Activated CD8-positive, alpha-beta T cell treated with anti-CD3 and anti-CD28 coated beads for 36 hours (primary cell): ENCODE data around the gene PDE3B. TPM values are rescaled to one million over a fixed set of nuclear protein-coding genes. Genes with fewer than 3 reads are reported as not detected.
A peak's percentile ranks its signal among the peaks of the same experiment; 100 is the strongest.

Source experiments
- ATAC-seq: fragments of 200-7000 bp; cut with Tn5 transposase; one replicate; pipeline ENCODE4 v1.10.0; 2021; ENCODE audit warnings: mild to moderate bottlenecking, moderate library complexity
- CTCF ChIA-PET: fragments of 350-600 bp; sonication (Branson Sonifier 250); formaldehyde crosslinking; loops from one replicate; lab custom pipeline; 2021; ENCODE audit warnings: antibody characterized with exemption; lab: Charles Lee
- POLR2A ChIA-PET: fragments of 350-600 bp; sonication (Branson Sonifier 250); formaldehyde crosslinking; loops from one replicate; lab custom pipeline; 2021; ENCODE audit warnings: antibody characterized with exemption; lab: Charles Lee
- DNase-seq: peaks from one replicate; pipeline ENCODE4 v3.0.0-alpha.2; 2020
- H3K27ac Mint-ChIP-seq: one replicate; pipeline ENCODE4 v1.8.0; 2021; ENCODE audit warnings: mild to moderate bottlenecking, mixed read lengths
- H3K27me3 Mint-ChIP-seq: one replicate; pipeline ENCODE4 v1.8.0; 2021; ENCODE audit warnings: mixed read lengths
- H3K36me3 Mint-ChIP-seq: one replicate; pipeline ENCODE4 v1.8.0; 2021; ENCODE audit warnings: low read depth, mixed read lengths
- H3K4me1 Mint-ChIP-seq: one replicate; pipeline ENCODE4 v1.8.0; 2021; ENCODE audit warnings: low read depth, mixed read lengths
- H3K4me3 Mint-ChIP-seq: one replicate; pipeline ENCODE4 v1.8.0; 2021; ENCODE audit warnings: mild to moderate bottlenecking, moderate library complexity, mixed read lengths
- H3K9me3 Mint-ChIP-seq: one replicate; pipeline ENCODE4 v1.8.0; 2021; ENCODE audit warnings: mixed read lengths
- CTCF ChIP-seq: fragments of 200-600 bp; IDR thresholded peaks from one replicate; pipeline ENCODE4 v1.8.0; 2022; ENCODE audit warnings: antibody characterized with exemption, mild to moderate bottlenecking
- intact Hi-C: fragments of 100-400 bp; cut with micrococcal nuclease; formaldehyde crosslinking; loops from one replicate; pipeline ENCODE4 v1.10.0; 2022
- total RNA-seq, 2 experiments: library from RNA; stranded (reverse); gene quantifications; one replicate each; pipeline ENCODE4 v1.2.3, GENCODE V29; 2021

The PDE3B gene
- total RNA-seq, 2 experiments from 2014 or later = 42.3 to 43.1 TPM

GRCh38 chr11:14637868-14638409, 5.7 kb upstream of the PDE3B start:
- H3K36me3 Mint-ChIP-seq = peaks cover 79% of the 10 kb centered on the region
- intact Hi-C loops = no loop called here
- peaks cover 83% of the 10 kb centered on the region for H3K4me1 Mint-ChIP-seq
- ChIA-PET CTCF (interaction anchor here (0.8 to 2.3 kb wide), 9 partner anchors 14 to 270 kb away, joined by 3 to 5 read pairs (median 3); no protein-coding TSS in a partner anchor), POLR2A (interaction anchor here (1.0 kb wide), 1 partner anchor 19 kb away, joined by 3 read pairs; no protein-coding TSS in a partner anchor)
- no peak for TF ChIP-seq CTCF
- H3K9me3 Mint-ChIP-seq = peaks cover 25% of the 10 kb centered on the region
- H3K27me3 Mint-ChIP-seq = no peaks in the 10 kb centered on the region
- no peak overlapping the region for H3K4me3 Mint-ChIP-seq
- no peak overlapping the region for H3K27ac Mint-ChIP-seq
- peak; percentile 15 for DNase-seq
- ATAC-seq = peak; percentile 32

GRCh38 chr11:14638561-14638960, 5.0 kb upstream of the PDE3B start:
- H3K4me3 Mint-ChIP-seq = peak overlapping the region; percentile 53
- ChIA-PET POLR2A (interaction anchor here (1.0 kb wide), 1 partner anchor 19 kb away, joined by 3 read pairs; no protein-coding TSS in a partner anchor), CTCF (interaction anchor here (1.2 to 2.3 kb wide), 5 partner anchors 14 to 270 kb away, joined by 3 to 5 read pairs (median 3); no protein-coding TSS in a partner anchor)
- peaks cover 25% of the 10 kb centered on the region for H3K9me3 Mint-ChIP-seq
- peaks cover 77% of the 10 kb centered on the region for H3K36me3 Mint-ChIP-seq
- H3K27ac Mint-ChIP-seq = peak overlapping the region; percentile 77
- intact Hi-C loops = no loop called here
- DNase-seq (peak; percentile 13), ATAC-seq (no peak)
- TF ChIP-seq CTCF = no peak
- peaks cover 83% of the 10 kb centered on the region for H3K4me1 Mint-ChIP-seq
- no peaks in the 10 kb centered on the region for H3K27me3 Mint-ChIP-seq

GRCh38 chr11:14641801-14642200, 1.8 kb upstream of the PDE3B start:
- ChIA-PET CTCF (interaction anchor here (2.1 kb wide), 1 partner anchor 265 kb away, joined by 15 read pairs; no protein-coding TSS in a partner anchor), POLR2A (interaction anchor here (1.8 kb wide), 1 partner anchor 122 kb away, joined by 5 read pairs; the partner anchor contains the start of gene PSMA1)
- Mint-ChIP-seq H3K36me3 (peaks cover 63% of the 10 kb centered on the region), H3K4me3 (peak overlapping the region; percentile 79), H3K9me3 (peaks cover 6% of the 10 kb centered on the region), H3K4me1 (peaks cover 51% of the 10 kb centered on the region), H3K27ac (peak overlapping the region; percentile 90), H3K27me3 (no peaks in the 10 kb centered on the region)
- TF ChIP-seq CTCF = no peak
- no peak for DNase-seq
- intact Hi-C loops = loop anchor here (2.0 to 5.0 kb wide), 3 partner anchors 104 to 266 kb away; no protein-coding TSS in a partner anchor
- no peak for ATAC-seq

GRCh38 chr11:14642453-14642852, 1.2 kb upstream of the PDE3B start:
- no peak for TF ChIP-seq CTCF
- CTCF ChIA-PET = interaction anchor here (5.1 kb wide), 1 partner anchor 264 kb away, joined by 55 read pairs; no protein-coding TSS in a partner anchor
- Mint-ChIP-seq H3K9me3 (no peaks in the 10 kb centered on the region), H3K4me1 (peaks cover 45% of the 10 kb centered on the region), H3K4me3 (peak overlapping the region; percentile 79), H3K36me3 (peaks cover 60% of the 10 kb centered on the region), H3K27ac (peak overlapping the region; percentile 90), H3K27me3 (no peaks in the 10 kb centered on the region)
- ATAC-seq (no peak), DNase-seq (no peak)
- intact Hi-C loops = loop anchor here (2.0 to 5.0 kb wide), 3 partner anchors 105 to 265 kb away; no protein-coding TSS in a partner anchor
- POLR2A ChIA-PET = interaction anchor here (1.1 to 3.7 kb wide), 3 partner anchors 9 to 123 kb away, joined by 4 to 64 read pairs (median 5); partner anchors contain the start of gene PSMA1
